Activated T-cell treated with anti-CD3 and anti-CD28 coated beads for 1 hour (primary cell): ENCODE results near the gene CCNG2.

Experiments used
- DNase-seq: peaks from one replicate; pipeline ENCODE4 v3.0.0-alpha.2; 2020; ENCODE audit warnings: low read depth

The CCNG2 gene

GRCh38 chr4:77147079-77147782 is 9.8 kb upstream of the CCNG2 start:
- DNase-seq = no peak

- no peak for DNase-seq
Measured at GRCh38 chr4:77148078-77148477, 8.9 kb upstream of the CCNG2 start.

GRCh38 chr4:77149789-77150188 is 7.2 kb upstream of the CCNG2 start:
- no peak for DNase-seq

- no peak for DNase-seq
Measured at GRCh38 chr4:77151241-77151640, 5.8 kb upstream of the CCNG2 start.

- DNase-seq = no peak
Measured at GRCh38 chr4:77152421-77152820, 4.6 kb upstream of the CCNG2 start.

- no peak for DNase-seq
Measured at GRCh38 chr4:77153006-77153405, 4.0 kb upstream of the CCNG2 start.

- no peak for DNase-seq
Measured at GRCh38 chr4:77154065-77154464, 2.9 kb upstream of the CCNG2 start.

- no peak for DNase-seq
Measured at GRCh38 chr4:77154761-77155499, 2.1 kb upstream of the CCNG2 start.

GRCh38 chr4:77155631-77156452 is 1.2 kb upstream of the CCNG2 start:
- no peak for DNase-seq

GRCh38 chr4:77156533-77156911 is 485 bp upstream of the CCNG2 start:
- peak; percentile 94 for DNase-seq

- DNase-seq = peak; percentile 56
Measured at GRCh38 chr4:77157859-77158486, 966 bp downstream of the CCNG2 start.

GRCh38 chr4:77158487-77158861 is 1.5 kb downstream of the CCNG2 start:
- DNase-seq = peak; percentile 2

- no peak for DNase-seq
Measured at GRCh38 chr4:77159806-77160205, 2.8 kb downstream of the CCNG2 start.

GRCh38 chr4:77163641-77164040 is 6.6 kb downstream of the CCNG2 start:
- no peak for DNase-seq

GRCh38 chr4:77167173-77167572 is 10.2 kb downstream of the CCNG2 start:
- no peak for DNase-seq

- no peak for DNase-seq
Measured at GRCh38 chr4:77167866-77168265, 10.9 kb downstream of the CCNG2 start.

GRCh38 chr4:77169481-77169880 is 12.5 kb downstream of the CCNG2 start:
- no peak for DNase-seq

GRCh38 chr4:77170926-77171325 is 13.9 kb downstream of the CCNG2 start:
- no peak for DNase-seq

GRCh38 chr4:77172336-77172735 is 15.3 kb downstream of the CCNG2 start:
- DNase-seq = no peak

GRCh38 chr4:77174426-77174825 is 17.4 kb downstream of the CCNG2 start:
- DNase-seq = no peak

- DNase-seq = no peak
Measured at GRCh38 chr4:77175201-77175611, 18.2 kb downstream of the CCNG2 start.

GRCh38 chr4:77176640-77177039 is 19.6 kb downstream of the CCNG2 start:
- DNase-seq = no peak
